Endothelial cell of umbilical vein (primary cell): ENCODE measurements around the gene CALN1.

ENCODE experiments used
- CTCF ChIP-seq, 2 donors: IDR thresholded peaks; 1 replicate in 1 of 2; 2 replicates in 1 of 2; pipeline ENCODE4 v1.5.1; 2011; ENCODE audit warnings: low read length in 2 of 2, mild to moderate bottlenecking in 2 of 2, moderate library complexity in 2 of 2, control low read depth in 1 of 2, inconsistent platforms in 1 of 2, low read depth in 1 of 2; ENCODE audit not compliant: insufficient read depth in 1 of 2; ENCODE audit errors: extremely low read depth in 1 of 2
- EZH2 ChIP-seq: IDR thresholded peaks from 2 replicates; pipeline ENCODE4 v1.6.1; 2012; ENCODE audit warnings: borderline replicate concordance, low read depth, mild to moderate bottlenecking, moderate library complexity, low read length, inconsistent platforms; ENCODE audit not compliant: severe bottlenecking
- FOS ChIP-seq: IDR thresholded peaks from 2 replicates; pipeline ENCODE4 v1.6.1; 2011; ENCODE audit warnings: mild to moderate bottlenecking, low read length, moderate library complexity, borderline replicate concordance; ENCODE audit not compliant: insufficient read depth
- GATA2 ChIP-seq: IDR thresholded peaks from 2 replicates; pipeline ENCODE4 v1.7.0; 2011; ENCODE audit warnings: low read depth, mild to moderate bottlenecking, moderate library complexity, mixed read lengths, low read length; ENCODE audit not compliant: insufficient read length, insufficient read depth
- JUN ChIP-seq: IDR thresholded peaks from 2 replicates; pipeline ENCODE4 v1.6.1; 2011; ENCODE audit warnings: borderline replicate concordance, low read depth; ENCODE audit not compliant: insufficient read length, insufficient read depth
- MAX ChIP-seq: IDR thresholded peaks from 2 replicates; pipeline ENCODE4 v1.6.1; 2011; ENCODE audit not compliant: insufficient read depth, insufficient read length
- MYC ChIP-seq: IDR thresholded peaks from one replicate; pipeline ENCODE4 v1.6.1; 2011; ENCODE audit warnings: mild to moderate bottlenecking, low read depth, low read length
- POLR2A ChIP-seq: IDR thresholded peaks from 2 replicates; pipeline ENCODE4 v1.6.1; 2012; ENCODE audit warnings: low read depth, mild to moderate bottlenecking, control low read depth, low read length
- POLR2AphosphoS5 ChIP-seq: IDR thresholded peaks from 2 replicates; pipeline ENCODE4 v1.6.1; 2012; ENCODE audit warnings: low read depth, mild to moderate bottlenecking, control low read depth, low read length, moderate library complexity; ENCODE audit not compliant: insufficient read depth

- TF ChIP-seq CTCF (IDR thresholded peaks at IDR 0.05; ENCODE audit: extremely low read depth in 1 of 2, insufficient read depth in 1 of 2, low read depth in 1 of 2, low read length in 2 of 2) = no peak
- TF ChIP-seq POLR2A = no peak
- TF ChIP-seq EZH2 = no peak
- TF ChIP-seq JUN = no peak
- no peak for TF ChIP-seq MAX
- TF ChIP-seq FOS = no peak
- TF ChIP-seq MYC = no peak
- no peak for TF ChIP-seq POLR2AphosphoS5
- no peak for TF ChIP-seq GATA2
Observed at GRCh38 chr7:71785216-71785615, 626.9 kb downstream of the CALN1 start.
